SK-N-SH (cell line): ENCODE measurements around the gene ZC3H7B. TPM values are rescaled to one million over a fixed set of nuclear protein-coding genes. Genes with fewer than 3 reads are reported as not detected.
"Not testable (repeated sequence)": the region's sequence is repeated elsewhere in the genome, so short reads cannot be mapped to it uniquely, and the experiment has no call there.

Source experiments
- CTCF ChIA-PET: fragments of 300-600, 350-600 bp; formaldehyde crosslinking; extraction: SDS; loops from one replicate; lab custom pipeline; 2021; lab: Yijun Ruan, JAX
- POLR2A ChIA-PET: fragments of 350-600 bp; sonication (Branson Sonifier 250); formaldehyde crosslinking; extraction: SDS; loops from one replicate; lab custom pipeline; 2020; ENCODE audit warnings: antibody characterized with exemption, inconsistent platforms; lab: Yijun Ruan, JAX
- DNase-seq: peaks from one replicate; pipeline ENCODE4 v3.0.0; 2012
- H2AFZ ChIP-seq: fragments of 200-600 bp; sonication (generic); 2 replicates; pipeline ENCODE4 v1.8.1; 2016; ENCODE audit warnings: antibody characterized with exemption, mild to moderate bottlenecking, low read depth
- H3F3A ChIP-seq: fragments of 200-600 bp; sonication (generic); replicated peaks from 2 replicates; pipeline ENCODE3; 2016; ENCODE audit warnings: antibody characterized with exemption, mild to moderate bottlenecking; ENCODE audit not compliant: insufficient read depth
- H3K27ac ChIP-seq, 2 experiments: fragments of 200-500 bp in 1 of 2; fragments of 200-600 bp in 1 of 2; sonication (Bioruptor generic) in 1 of 2; sonication (generic), shearing (Covaris generic) in 1 of 2; 2 replicates each; pipeline versions ENCODE4 v1.5.1 to v1.6.1; 2014 to 2016; ENCODE audit warnings: low read depth in 2 of 2, inconsistent platforms in 1 of 2, low read length in 1 of 2, mild to moderate bottlenecking in 1 of 2, mixed read lengths in 1 of 2
- H3K27me3 ChIP-seq: fragments of 200-600 bp; sonication (generic), shearing (Covaris generic); 2 replicates; pipeline ENCODE4 v1.6.1; 2016; ENCODE audit warnings: mixed run types; ENCODE audit not compliant: insufficient read depth
- H3K36me3 ChIP-seq, 2 experiments: fragments of 200-500 bp in 1 of 2; fragments of 200-600 bp in 1 of 2; sonication (Bioruptor generic) in 1 of 2; sonication (generic) in 1 of 2; replicated peaks in 1 of 2; 2 replicates each; pipeline versions ENCODE3 to v1.5.1; 2014 to 2016; ENCODE audit warnings: low read length in 1 of 2, mild to moderate bottlenecking in 1 of 2; ENCODE audit not compliant: insufficient read depth in 2 of 2, control insufficient read depth in 1 of 2
- H3K4me1 ChIP-seq, 2 experiments: fragments of 200-500 bp in 1 of 2; fragments of 200-600 bp in 1 of 2; sonication (Bioruptor generic) in 1 of 2; sonication (generic), shearing (Covaris generic) in 1 of 2; 2 replicates each; pipeline versions ENCODE4 v1.5.1 to v1.6.1; 2014 to 2016; ENCODE audit warnings: low read depth in 1 of 2, low read length in 1 of 2, mixed run types in 1 of 2; ENCODE audit not compliant: insufficient read depth in 2 of 2, control insufficient read depth in 1 of 2
- H3K4me2 ChIP-seq: fragments of 200-600 bp; sonication (generic), shearing (Covaris generic); 2 replicates; pipeline ENCODE4 v1.6.1; 2017; ENCODE audit warnings: mixed run types
- H3K4me3 ChIP-seq, 2 experiments: fragments of 200-500 bp in 1 of 2; fragments of 200-600 bp in 1 of 2; sonication (Bioruptor generic) in 1 of 2; sonication (generic), shearing (Covaris generic) in 1 of 2; 2 replicates each; pipeline versions ENCODE4 v1.5.1 to v1.8.1; 2014 to 2016; ENCODE audit warnings: low read depth in 2 of 2, inconsistent platforms in 1 of 2, low read length in 1 of 2, mild to moderate bottlenecking in 1 of 2, mixed read lengths in 1 of 2, moderate library complexity in 1 of 2
- H3K79me2 ChIP-seq: fragments of 200-600 bp; sonication (generic); 2 replicates; pipeline ENCODE4 v1.8.1; 2017; ENCODE audit warnings: mild to moderate bottlenecking; ENCODE audit not compliant: insufficient read depth
- H3K9ac ChIP-seq: fragments of 200-600 bp; sonication (generic); 2 replicates; pipeline ENCODE4 v1.6.1; 2017; ENCODE audit warnings: mixed run types
- H3K9me2 ChIP-seq: fragments of 200-600 bp; sonication (generic); 2 replicates; pipeline ENCODE4 v1.6.1; 2017; ENCODE audit warnings: mixed run types
- H3K9me3 ChIP-seq: fragments of 200-600 bp; sonication (generic); 2 replicates; pipeline ENCODE4 v1.6.1; 2017; ENCODE audit warnings: mixed run types, mild to moderate bottlenecking, moderate library complexity
- H4K20me1 ChIP-seq: fragments of 200-600 bp; sonication (generic); 2 replicates; pipeline ENCODE4 v1.6.1; 2017; ENCODE audit warnings: mild to moderate bottlenecking, mixed run types; ENCODE audit not compliant: insufficient read depth
- CTCF ChIP-seq: fragments of 200-600 bp; sonication (generic); IDR thresholded peaks from 2 replicates; pipeline ENCODE4 v1.6.1; 2017; ENCODE audit warnings: antibody characterized with exemption, mild to moderate bottlenecking, moderate library complexity
- ELF1 ChIP-seq: IDR thresholded peaks from 2 replicates; pipeline ENCODE4 v1.4.0; 2012
- EP300 ChIP-seq, 2 experiments: IDR thresholded peaks; 2 replicates each; pipeline versions ENCODE4 v1.4.0 to v1.6.1; 2012; ENCODE audit warnings: borderline replicate concordance in 1 of 2, low read depth in 1 of 2, low read length in 1 of 2
- FOSL2 ChIP-seq: IDR thresholded peaks from 2 replicates; pipeline ENCODE4 v1.4.0; 2012; ENCODE audit warnings: low read depth, mild to moderate bottlenecking, moderate library complexity, borderline replicate concordance
- GABPA ChIP-seq: IDR thresholded peaks from 2 replicates; pipeline ENCODE4 v1.4.0; 2012; ENCODE audit warnings: low read depth, mild to moderate bottlenecking
- GATA2 ChIP-seq: sonication (generic); formaldehyde crosslinking; IDR thresholded peaks from 2 replicates; pipeline ENCODE4 v1.5.0; 2020; ENCODE audit warnings: mild to moderate bottlenecking, missing genetic modification reagents
- JUND ChIP-seq: IDR thresholded peaks from 2 replicates; pipeline ENCODE4 v1.4.0; 2012
- MEF2A ChIP-seq: IDR thresholded peaks from 2 replicates; pipeline ENCODE4 v1.4.0; 2012; ENCODE audit warnings: low read depth, borderline replicate concordance
- MXI1 ChIP-seq: IDR thresholded peaks from 2 replicates; pipeline ENCODE4 v1.6.1; 2012; ENCODE audit warnings: mild to moderate bottlenecking, low read depth, low read length, improper control_type of control experiment
- PBX3 ChIP-seq: IDR thresholded peaks from 2 replicates; pipeline ENCODE4; 2012
- POLR2AphosphoS5 ChIP-seq: IDR thresholded peaks from 2 replicates; pipeline ENCODE4 v1.6.1; 2012; ENCODE audit warnings: low read depth, low read length
- RAD21 ChIP-seq: IDR thresholded peaks from 2 replicates; pipeline ENCODE4 v1.6.1; 2012; ENCODE audit warnings: mild to moderate bottlenecking, low read length
- REST ChIP-seq: IDR thresholded peaks from 2 replicates; pipeline ENCODE4 v1.6.1; 2012; ENCODE audit warnings: mild to moderate bottlenecking, low read depth, low read length, moderate library complexity
- SMC3 ChIP-seq: IDR thresholded peaks from 2 replicates; pipeline ENCODE4 v1.6.1; 2012; ENCODE audit warnings: low read depth, low read length, improper control_type of control experiment
- TCF12 ChIP-seq: IDR thresholded peaks from 2 replicates; pipeline ENCODE4 v1.4.0; 2012
- TEAD4 ChIP-seq: IDR thresholded peaks from 2 replicates; pipeline ENCODE4 v1.4.0; 2012; ENCODE audit warnings: mild to moderate bottlenecking, borderline replicate concordance; ENCODE audit not compliant: insufficient read depth
- USF2 ChIP-seq: fragments of 150-350 bp; IDR thresholded peaks from 2 replicates; pipeline ENCODE4 v1.6.1; 2017; ENCODE audit warnings: antibody characterized with exemption, low read length, low read depth, borderline replicate concordance
- ZBTB33 ChIP-seq: IDR thresholded peaks from 2 replicates; pipeline ENCODE4 v1.4.0; 2012; ENCODE audit warnings: low read depth, borderline replicate concordance
- WGBS: methylation state at CpG from one replicate; pipeline ENCODE4 v1.1.6; 2017; ENCODE audit warnings: low lambda C conversion rate; 5-methylcytosine and 5-hydroxymethylcytosine counted together
- polyA plus RNA-seq, 3 experiments: library from polyadenylated mRNA; depleted of rRNA; stranded (reverse); fragments of >200 nt; gene quantifications; 2 replicates each; pipeline ENCODE4 v1.2.3, GENCODE V29; 2012

The ZC3H7B gene
- polyA plus RNA-seq, 1 of the 3 experiments (the other 2 are of a cell fraction), result 27.1 TPM

- TF ChIP-seq CTCF (no peak), TEAD4 (no peak), POLR2AphosphoS5 (no peak), REST (no peak), GABPA (no peak), SMC3 (no peak), PBX3 (peak; percentile 22; the same call in 1 of the 2 replicates), RAD21 (no peak), GATA2 (CRISPR knock-in tag) (0 out of 2 replicates have a peak, but pooled peaks have one; percentile 7), MXI1 (no peak), JUND (no peak), MEF2A (no peak), ELF1 (no peak), EP300 (IDR thresholded peaks at IDR 0.05; ENCODE audit: borderline replicate concordance in 1 of 2, low read depth in 1 of 2, low read length in 1 of 2) (peak in 1 of 2 experiments; percentile 70; a peak in 1 of 4 replicates), ZBTB33 (no peak), FOSL2 (no peak), TCF12 (peak; percentile 88), USF2 (no peak)
- TF ChIP-seq, all 33 proteins: peak for 7
These were observed 100.7 kb downstream of the ZC3H7B start (continued) for GRCh38 chr22:41401781-41402648.

GRCh38 chr22:41402851-41403250 is 101.5 kb downstream of the ZC3H7B start:
- not testable (repeated sequence) for H3K9me3 ChIP-seq, H3K4me3 ChIP-seq, H3K9me2 ChIP-seq, H3K79me2 ChIP-seq, H4K20me1 ChIP-seq, H2AFZ ChIP-seq, H3K4me2 ChIP-seq, DNase-seq, H3K36me3 ChIP-seq, H3F3A ChIP-seq, H3K9ac ChIP-seq, H3K27me3 ChIP-seq
- Histone ChIP-seq H3K4me1 (peaks cover 10 to 16% of the 10 kb centered on the region in 2 experiments; a peak in 2 of 4 replicates), H3K27ac (peak overlapping the region in 1 of 2 experiments; percentile 23; a peak in 2 of 4 replicates)
- 99% methylated on average over 7 of the region's 14 CpGs for WGBS
- CTCF ChIA-PET, result interaction anchor here (1.1 to 5.7 kb wide), 9 partner anchors 21 to 218 kb away, joined by 3 to 69 read pairs (median 6); partner anchors contain the start of genes DESI1, TEF and XRCC6
- POLR2A ChIA-PET, result interaction anchor here (1.5 to 3.0 kb wide), 4 partner anchors 21 to 114 kb away, joined by 4 to 15 read pairs (median 7); partner anchors contain the start of genes ACO2, PHF5A, TEF and TOB2
